Prostate gland (tissue), 2 donors: Measurements from ENCODE around the gene SLC6A12.

Experiments
- POLR2A ChIP-seq: fragments of 450-650 bp; IDR thresholded peaks from one replicate; pipeline ENCODE4 v1.6.1; 2016; ENCODE audit warnings: antibody characterized with exemption, mild to moderate bottlenecking
- POLR2AphosphoS5 ChIP-seq: sonication (generic); formaldehyde crosslinking; IDR thresholded peaks from one replicate; pipeline ENCODE4 v1.6.1; 2017; ENCODE audit warnings: antibody characterized with exemption
- TF ChIP-seq, protein P1 (sequence below), 4 experiments: fragments of 200-600 bp in 2 of 4; fragments of 450-650 bp in 2 of 4; sonication (generic) in 2 of 4; IDR thresholded peaks; 1 replicate in 3 of 4; 2 replicates in 1 of 4; pipeline ENCODE4 v1.5.1; 2016 to 2019; ENCODE audit warnings: antibody characterized with exemption in 4 of 4, mild to moderate bottlenecking in 2 of 4, moderate library complexity in 2 of 4

DNA sequence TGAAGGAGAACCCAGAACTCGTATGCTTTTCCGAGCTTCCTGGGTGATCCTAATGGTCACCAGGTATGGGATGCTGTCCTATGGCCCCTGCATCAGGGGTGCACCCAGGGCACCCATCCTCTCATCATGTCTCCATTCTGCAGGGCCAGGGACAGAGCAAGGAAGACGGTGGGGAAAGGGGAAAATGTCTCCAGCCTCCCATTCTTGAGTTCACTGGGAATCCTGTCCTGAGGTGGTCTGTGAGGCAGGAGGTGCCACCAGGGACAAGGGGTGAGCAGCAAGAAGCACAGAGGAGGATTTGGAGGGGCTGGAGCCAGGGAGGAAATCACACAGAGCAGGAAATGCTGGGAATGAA lies 14.9 kb upstream of the SLC6A12 start:
- TF ChIP-seq, protein P1, sequence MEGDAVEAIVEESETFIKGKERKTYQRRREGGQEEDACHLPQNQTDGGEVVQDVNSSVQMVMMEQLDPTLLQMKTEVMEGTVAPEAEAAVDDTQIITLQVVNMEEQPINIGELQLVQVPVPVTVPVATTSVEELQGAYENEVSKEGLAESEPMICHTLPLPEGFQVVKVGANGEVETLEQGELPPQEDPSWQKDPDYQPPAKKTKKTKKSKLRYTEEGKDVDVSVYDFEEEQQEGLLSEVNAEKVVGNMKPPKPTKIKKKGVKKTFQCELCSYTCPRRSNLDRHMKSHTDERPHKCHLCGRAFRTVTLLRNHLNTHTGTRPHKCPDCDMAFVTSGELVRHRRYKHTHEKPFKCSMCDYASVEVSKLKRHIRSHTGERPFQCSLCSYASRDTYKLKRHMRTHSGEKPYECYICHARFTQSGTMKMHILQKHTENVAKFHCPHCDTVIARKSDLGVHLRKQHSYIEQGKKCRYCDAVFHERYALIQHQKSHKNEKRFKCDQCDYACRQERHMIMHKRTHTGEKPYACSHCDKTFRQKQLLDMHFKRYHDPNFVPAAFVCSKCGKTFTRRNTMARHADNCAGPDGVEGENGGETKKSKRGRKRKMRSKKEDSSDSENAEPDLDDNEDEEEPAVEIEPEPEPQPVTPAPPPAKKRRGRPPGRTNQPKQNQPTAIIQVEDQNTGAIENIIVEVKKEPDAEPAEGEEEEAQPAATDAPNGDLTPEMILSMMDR (IDR thresholded peaks at IDR 0.05): no peak
- no peak for TF ChIP-seq POLR2AphosphoS5
- TF ChIP-seq POLR2A: no peak
